GM12878 (cell line): ENCODE results near the gene SPAG16. TPM values are rescaled to one million over a fixed set of nuclear protein-coding genes. Genes with fewer than 3 reads are reported as not detected.
A peak's percentile ranks its signal among the peaks of the same experiment; 100 is the strongest.

Source experiments
- BCL11A ChIP-seq: IDR thresholded peaks from 2 replicates; pipeline ENCODE4 v1.6.1; 2011; ENCODE audit warnings: low read depth, low read length
- CBX3 ChIP-seq: fragments of 200-600 bp; sonication (generic); IDR thresholded peaks from 2 replicates; pipeline ENCODE4 v1.6.1; 2016; ENCODE audit warnings: low read depth, borderline replicate concordance
- CREB1 ChIP-seq: IDR thresholded peaks from 2 replicates; pipeline ENCODE4 v1.6.1; 2012; ENCODE audit warnings: low read depth, mild to moderate bottlenecking, inconsistent platforms
- FOXK2 ChIP-seq: fragments of 450-650 bp; IDR thresholded peaks from 2 replicates; pipeline ENCODE4 v1.6.1; 2017; ENCODE audit warnings: mild to moderate bottlenecking, moderate library complexity
- FOXM1 ChIP-seq: IDR thresholded peaks from 2 replicates; pipeline ENCODE4 v1.6.1; 2012; ENCODE audit warnings: low read depth, mild to moderate bottlenecking, inconsistent platforms, low read length, moderate library complexity
- HDGF ChIP-seq: fragments of 450-650 bp; IDR thresholded peaks from 2 replicates; pipeline ENCODE4 v1.6.1; 2016; ENCODE audit warnings: antibody characterized with exemption
- MEF2B ChIP-seq: fragments of 450-650 bp; IDR thresholded peaks from 2 replicates; pipeline ENCODE4 v1.6.1; 2018; ENCODE audit warnings: mild to moderate bottlenecking, moderate library complexity; ENCODE audit not compliant: partially characterized antibody, poor library complexity, severe bottlenecking
- MTA3 ChIP-seq: IDR thresholded peaks from 2 replicates; pipeline ENCODE4 v1.6.1; 2012; ENCODE audit warnings: low read length, inconsistent platforms, borderline replicate concordance
- NFIC ChIP-seq: IDR thresholded peaks from 2 replicates; pipeline ENCODE4 v1.6.1; 2012; ENCODE audit warnings: low read depth, mild to moderate bottlenecking, inconsistent platforms, low read length, moderate library complexity
- PML ChIP-seq: IDR thresholded peaks from 2 replicates; pipeline ENCODE4 v1.6.1; 2012; ENCODE audit warnings: low read length, inconsistent platforms
- RB1 ChIP-seq: fragments of 450-650 bp; formaldehyde crosslinking; IDR thresholded peaks from 2 replicates; pipeline ENCODE4 v1.6.1; 2017; ENCODE audit warnings: mild to moderate bottlenecking, borderline replicate concordance
- RBBP5 ChIP-seq: fragments of 200-600 bp; sonication (generic); conservative IDR thresholded peaks from 2 replicates; pipeline ENCODE4 v1.6.1; 2016
- STAT1 ChIP-seq: fragments of 450-650 bp; conservative IDR thresholded peaks from 2 replicates; pipeline ENCODE4 v1.6.1; 2014; ENCODE audit warnings: antibody characterized with exemption, mild to moderate bottlenecking
- ZNF207 ChIP-seq: fragments of 450-650 bp; IDR thresholded peaks from 2 replicates; pipeline ENCODE4 v1.6.1; 2014; ENCODE audit warnings: antibody characterized with exemption, mild to moderate bottlenecking, borderline replicate concordance
- polyA plus RNA-seq, 11 experiments: library from polyadenylated mRNA; depleted of rRNA in 4 of 11; unstranded in 6 of 11; stranded (reverse) in 5 of 11; fragments of >200 nt; fragmentation: Nextera tagmentation in 4 of 11; fragmentation: Illumina TruSeq in 1 of 11; extraction: Ambion mirVana in 4 of 11; extraction: Trizol in 1 of 11; gene quantifications; 1 replicate in 1 of 11; 2 replicates in 10 of 11; pipeline versions ENCODE4 v1.2.1 to v1.2.3, GENCODE V29; 2011 to 2016; ENCODE audit warnings: inconsistent platforms in 2 of 11, missing spikeins in 2 of 11, low read depth in 1 of 11
- total RNA-seq, 4 experiments: library from RNA; depleted of rRNA in 3 of 4; stranded (reverse); fragments of >200 nt in 3 of 4; fragmentation: Illumina TruSeq in 1 of 4; extraction: Trizol in 1 of 4; gene quantifications; 2 replicates each; pipeline versions ENCODE4 v1.2.1 to v1.2.3, GENCODE V29; 2013 to 2021
- TF ChIP-seq, protein P1 (sequence below), 3 experiments: IDR thresholded peaks in 2 of 3; conservative IDR thresholded peaks in 1 of 3; 2 replicates each; pipeline ENCODE4 v1.5.1; 2011; ENCODE audit warnings: low read depth in 3 of 3, low read length in 3 of 3, mild to moderate bottlenecking in 3 of 3, control low read depth in 2 of 3, moderate library complexity in 2 of 3, inconsistent platforms in 1 of 3, mixed read lengths in 1 of 3; ENCODE audit not compliant: control insufficient read depth in 2 of 3, insufficient read depth in 1 of 3; ENCODE audit errors: extremely low read depth in 1 of 3
- TF ChIP-seq, protein P2 (sequence below): fragments of 450-650 bp; formaldehyde crosslinking; IDR thresholded peaks from 2 replicates; pipeline ENCODE4 v1.5.0; 2022; ENCODE audit warnings: mild to moderate bottlenecking, missing genetic modification characterization
- TF ChIP-seq, protein P3 (sequence below): fragments of 450-650 bp; IDR thresholded peaks from 2 replicates; pipeline ENCODE4 v1.6.1; 2016; ENCODE audit warnings: mild to moderate bottlenecking

Gene SPAG16
- total and polyA plus RNA-seq, 10 of the 15 experiments (the other 5 are each of a cell fraction or from before 2014, with no cell fraction given), result 6.0 to 25.0 (median 15.2) TPM

DNA sequence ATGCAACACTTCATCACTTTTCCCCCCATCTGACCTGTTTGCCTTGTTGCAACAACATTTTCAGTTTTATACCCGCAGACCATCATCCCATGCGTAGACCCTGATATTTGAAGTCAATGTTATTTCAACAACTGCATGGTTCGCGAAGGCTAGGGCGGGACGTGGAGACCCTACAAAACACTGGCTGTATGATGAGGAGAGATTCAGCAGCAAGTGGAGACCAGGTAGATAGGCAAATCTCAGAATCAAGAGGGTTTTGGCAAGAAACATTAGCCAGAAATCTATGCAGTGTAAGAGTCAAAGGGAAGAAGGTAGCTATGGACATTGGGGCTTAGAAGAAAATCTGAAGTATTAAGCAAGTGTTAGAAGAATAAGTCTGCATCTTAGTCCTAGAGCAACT lies 42.4 kb upstream of the SPAG16 start (continued):
- TF ChIP-seq, protein P1, sequence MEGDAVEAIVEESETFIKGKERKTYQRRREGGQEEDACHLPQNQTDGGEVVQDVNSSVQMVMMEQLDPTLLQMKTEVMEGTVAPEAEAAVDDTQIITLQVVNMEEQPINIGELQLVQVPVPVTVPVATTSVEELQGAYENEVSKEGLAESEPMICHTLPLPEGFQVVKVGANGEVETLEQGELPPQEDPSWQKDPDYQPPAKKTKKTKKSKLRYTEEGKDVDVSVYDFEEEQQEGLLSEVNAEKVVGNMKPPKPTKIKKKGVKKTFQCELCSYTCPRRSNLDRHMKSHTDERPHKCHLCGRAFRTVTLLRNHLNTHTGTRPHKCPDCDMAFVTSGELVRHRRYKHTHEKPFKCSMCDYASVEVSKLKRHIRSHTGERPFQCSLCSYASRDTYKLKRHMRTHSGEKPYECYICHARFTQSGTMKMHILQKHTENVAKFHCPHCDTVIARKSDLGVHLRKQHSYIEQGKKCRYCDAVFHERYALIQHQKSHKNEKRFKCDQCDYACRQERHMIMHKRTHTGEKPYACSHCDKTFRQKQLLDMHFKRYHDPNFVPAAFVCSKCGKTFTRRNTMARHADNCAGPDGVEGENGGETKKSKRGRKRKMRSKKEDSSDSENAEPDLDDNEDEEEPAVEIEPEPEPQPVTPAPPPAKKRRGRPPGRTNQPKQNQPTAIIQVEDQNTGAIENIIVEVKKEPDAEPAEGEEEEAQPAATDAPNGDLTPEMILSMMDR (IDR thresholded peaks at IDR 0.05 in 2 of 3, conservative IDR thresholded peaks at IDR 0.05 in 1 of 3; ENCODE audit: control insufficient read depth in 2 of 3, extremely low read depth in 1 of 3, insufficient read depth in 1 of 3, low read depth in 3 of 3, low read length in 3 of 3), result no peak
- TF ChIP-seq RB1 (no peak), FOXK2 (no peak), CREB1 (no peak), ZNF207 (no peak), NFIC (no peak), MEF2B (no peak), STAT1 (no peak), MTA3 (peak; percentile 38; the same call in 1 of the 2 replicates), RBBP5 (no peak), CBX3 (no peak), HDGF (peak; percentile 54; the same call in 1 of the 2 replicates), FOXM1 (0 out of 2 replicates have a peak, but pooled peaks have one; percentile 24), PML (no peak), BCL11A (no peak)
- TF ChIP-seq, protein P2, sequence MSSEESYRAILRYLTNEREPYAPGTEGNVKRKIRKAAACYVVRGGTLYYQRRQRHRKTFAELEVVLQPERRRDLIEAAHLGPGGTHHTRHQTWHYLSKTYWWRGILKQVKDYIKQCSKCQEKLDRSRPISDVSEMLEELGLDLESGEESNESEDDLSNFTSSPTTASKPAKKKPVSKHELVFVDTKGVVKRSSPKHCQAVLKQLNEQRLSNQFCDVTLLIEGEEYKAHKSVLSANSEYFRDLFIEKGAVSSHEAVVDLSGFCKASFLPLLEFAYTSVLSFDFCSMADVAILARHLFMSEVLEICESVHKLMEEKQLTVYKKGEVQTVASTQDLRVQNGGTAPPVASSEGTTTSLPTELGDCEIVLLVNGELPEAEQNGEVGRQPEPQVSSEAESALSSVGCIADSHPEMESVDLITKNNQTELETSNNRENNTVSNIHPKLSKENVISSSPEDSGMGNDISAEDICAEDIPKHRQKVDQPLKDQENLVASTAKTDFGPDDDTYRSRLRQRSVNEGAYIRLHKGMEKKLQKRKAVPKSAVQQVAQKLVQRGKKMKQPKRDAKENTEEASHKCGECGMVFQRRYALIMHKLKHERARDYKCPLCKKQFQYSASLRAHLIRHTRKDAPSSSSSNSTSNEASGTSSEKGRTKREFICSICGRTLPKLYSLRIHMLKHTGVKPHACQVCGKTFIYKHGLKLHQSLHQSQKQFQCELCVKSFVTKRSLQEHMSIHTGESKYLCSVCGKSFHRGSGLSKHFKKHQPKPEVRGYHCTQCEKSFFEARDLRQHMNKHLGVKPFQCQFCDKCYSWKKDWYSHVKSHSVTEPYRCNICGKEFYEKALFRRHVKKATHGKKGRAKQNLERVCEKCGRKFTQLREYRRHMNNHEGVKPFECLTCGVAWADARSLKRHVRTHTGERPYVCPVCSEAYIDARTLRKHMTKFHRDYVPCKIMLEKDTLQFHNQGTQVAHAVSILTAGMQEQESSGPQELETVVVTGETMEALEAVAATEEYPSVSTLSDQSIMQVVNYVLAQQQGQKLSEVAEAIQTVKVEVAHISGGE, result no peak
- TF ChIP-seq, protein P3, sequence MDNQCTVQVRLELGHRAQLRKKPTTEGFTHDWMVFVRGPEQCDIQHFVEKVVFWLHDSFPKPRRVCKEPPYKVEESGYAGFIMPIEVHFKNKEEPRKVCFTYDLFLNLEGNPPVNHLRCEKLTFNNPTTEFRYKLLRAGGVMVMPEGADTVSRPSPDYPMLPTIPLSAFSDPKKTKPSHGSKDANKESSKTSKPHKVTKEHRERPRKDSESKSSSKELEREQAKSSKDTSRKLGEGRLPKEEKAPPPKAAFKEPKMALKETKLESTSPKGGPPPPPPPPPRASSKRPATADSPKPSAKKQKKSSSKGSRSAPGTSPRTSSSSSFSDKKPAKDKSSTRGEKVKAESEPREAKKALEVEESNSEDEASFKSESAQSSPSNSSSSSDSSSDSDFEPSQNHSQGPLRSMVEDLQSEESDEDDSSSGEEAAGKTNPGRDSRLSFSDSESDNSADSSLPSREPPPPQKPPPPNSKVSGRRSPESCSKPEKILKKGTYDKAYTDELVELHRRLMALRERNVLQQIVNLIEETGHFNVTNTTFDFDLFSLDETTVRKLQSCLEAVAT, result peak; percentile 90
